HG03064 (cell line): ENCODE results near the gene UBLCP1.
A peak's percentile ranks its signal among the peaks of the same experiment; 100 is the strongest.
"Not testable (repeated sequence)": the region's sequence is repeated elsewhere in the genome, so short reads cannot be mapped to it uniquely, and the experiment has no call there.

Experiments
- ATAC-seq: cut with Tn5 transposase; IDR thresholded peaks from one replicate; pipeline ENCODE4 v1.9.1; 2021; ENCODE audit warnings: low read depth; ENCODE audit not compliant: unreplicated experiment

The UBLCP1 gene

GRCh38 chr5:159262859-159263568, at the start of gene UBLCP1:
UBLCP1 (plus strand) TSS chr5:159263290; CDS start chr5:159268916, 5,626 bp downstream.
- ATAC-seq: peak; percentile 92

DNA sequence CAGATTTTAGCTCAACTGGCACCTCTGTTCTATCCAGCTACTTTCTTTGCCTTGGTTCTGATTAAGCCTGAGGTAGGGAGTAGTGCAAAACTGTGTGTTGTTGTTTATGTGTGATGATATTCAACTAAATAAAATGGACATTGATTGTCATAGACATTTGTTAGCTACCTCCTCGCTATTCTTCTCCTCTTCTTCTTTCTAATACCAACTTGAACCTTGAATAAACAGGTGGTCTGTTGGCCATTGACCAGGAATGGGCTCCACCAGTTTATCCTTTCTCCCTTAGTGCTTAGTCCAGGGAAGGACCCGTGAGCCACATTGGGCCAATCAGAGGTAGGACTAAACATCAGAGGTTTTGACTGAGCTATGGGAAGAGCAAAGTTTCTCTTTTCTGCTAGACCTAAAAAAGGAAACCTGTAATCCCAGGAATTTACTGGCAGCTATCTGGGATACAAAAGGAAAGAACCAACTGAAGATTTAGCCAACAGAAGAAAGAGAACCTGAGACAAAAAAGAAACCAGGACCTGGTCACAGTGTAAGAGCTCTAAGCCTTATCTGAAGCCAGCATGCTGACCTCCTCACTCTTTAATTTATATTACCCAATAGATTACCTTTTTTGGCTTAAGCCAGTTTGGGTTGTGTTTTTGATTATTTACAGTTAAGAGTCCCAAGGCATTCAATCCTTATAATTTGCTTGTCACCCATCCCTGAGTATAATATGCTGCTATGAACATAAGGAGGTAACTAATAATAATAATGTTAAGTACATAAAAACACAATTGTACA, 48.4 kb upstream of the UBLCP1 start:
- no peak for ATAC-seq

GRCh38 chr5:159215886-159216285, 47.2 kb upstream of the UBLCP1 start:
- ATAC-seq: no peak

DNA sequence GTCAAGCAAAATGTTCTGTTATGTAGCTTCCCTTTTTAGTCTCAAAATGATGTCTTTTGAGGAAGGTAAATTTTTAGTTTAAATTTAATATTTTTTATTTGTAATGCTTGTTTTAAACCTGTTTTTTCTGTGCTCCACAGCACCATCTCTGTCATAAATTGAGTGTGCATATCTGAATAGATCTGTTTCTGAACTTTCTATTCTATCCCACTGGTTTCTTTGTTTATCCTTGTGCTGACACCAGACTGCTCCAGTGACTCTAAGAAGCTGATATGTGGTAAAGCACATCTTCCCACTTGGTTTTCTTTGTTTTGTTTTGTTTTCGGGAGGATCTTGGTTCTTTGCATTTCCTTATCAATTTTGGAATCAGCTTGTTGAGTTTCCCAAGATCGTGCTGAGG, 46.6 kb upstream of the UBLCP1 start:
- no peak for ATAC-seq

DNA sequence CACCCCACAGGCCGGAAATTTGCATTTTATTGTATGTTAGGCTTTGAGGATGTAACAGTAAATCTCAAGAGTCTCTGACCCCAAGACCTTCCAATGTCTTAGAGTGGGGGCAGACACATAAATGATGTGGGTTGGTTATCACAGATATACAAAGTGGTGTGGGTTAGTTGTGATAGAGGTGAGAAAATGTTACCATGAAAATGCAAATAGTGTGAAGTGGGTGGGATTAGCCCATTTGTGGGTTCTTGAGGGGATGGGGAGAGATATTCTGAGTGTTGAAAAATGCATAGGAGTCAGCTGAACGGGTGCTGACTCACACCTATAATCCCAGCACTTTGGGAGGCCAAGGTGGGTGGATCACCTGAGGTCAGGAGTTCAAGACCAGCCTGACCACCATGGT, 45.9 kb upstream of the UBLCP1 start:
- no peak for ATAC-seq

GRCh38 chr5:159218595-159219023, 44.5 kb upstream of the UBLCP1 start:
- ATAC-seq: no peak

GRCh38 chr5:159220206-159220605, 42.9 kb upstream of the UBLCP1 start:
- ATAC-seq: no peak

- no peak for ATAC-seq
These were observed 39.6 kb upstream of the UBLCP1 start for GRCh38 chr5:159223469-159223868.

- ATAC-seq: no peak
These were observed 38.6 kb upstream of the UBLCP1 start for GRCh38 chr5:159224471-159224870.

- ATAC-seq: no peak
These were observed 36.6 kb upstream of the UBLCP1 start for GRCh38 chr5:159226451-159226850.

- ATAC-seq: no peak
These were observed 35.6 kb upstream of the UBLCP1 start for GRCh38 chr5:159227452-159227851.

GRCh38 chr5:159228097-159228496, 35.0 kb upstream of the UBLCP1 start:
- ATAC-seq: not testable (repeated sequence)

- no peak for ATAC-seq
These were observed 32.4 kb upstream of the UBLCP1 start for GRCh38 chr5:159230657-159231056.

- ATAC-seq: no peak
These were observed 31.9 kb upstream of the UBLCP1 start for GRCh38 chr5:159231167-159231566.

DNA sequence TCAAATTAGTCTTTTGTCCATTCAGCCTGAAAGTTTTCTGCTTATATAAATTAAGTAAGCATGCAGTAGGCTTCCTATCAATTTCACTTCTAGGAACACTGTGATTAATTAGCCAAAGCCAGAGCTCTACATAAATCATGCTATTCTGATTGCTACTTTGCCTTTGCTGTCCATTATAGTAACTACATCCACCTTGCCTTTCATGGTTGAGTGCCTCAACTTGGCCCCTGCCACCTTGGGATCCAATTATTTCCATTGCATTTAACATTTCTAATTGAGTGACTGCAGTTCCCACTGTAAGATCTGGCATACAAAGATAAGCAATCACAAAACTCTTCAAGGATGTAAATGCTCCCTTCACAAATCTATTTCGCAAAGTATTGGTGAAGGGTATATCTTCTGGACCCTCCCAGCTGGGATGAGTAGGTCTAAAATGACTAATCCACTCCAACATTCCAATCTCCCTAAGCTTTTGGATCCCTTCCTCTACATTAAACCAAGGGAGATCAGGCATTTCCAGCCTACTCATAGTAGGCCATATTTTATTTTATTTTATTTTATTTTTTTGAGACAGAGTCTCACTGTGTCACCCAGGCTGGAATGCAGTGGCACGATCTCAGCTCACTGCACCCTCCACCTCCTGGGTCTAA, 27.1 kb upstream of the UBLCP1 start:
- ATAC-seq: not testable (repeated sequence)

DNA sequence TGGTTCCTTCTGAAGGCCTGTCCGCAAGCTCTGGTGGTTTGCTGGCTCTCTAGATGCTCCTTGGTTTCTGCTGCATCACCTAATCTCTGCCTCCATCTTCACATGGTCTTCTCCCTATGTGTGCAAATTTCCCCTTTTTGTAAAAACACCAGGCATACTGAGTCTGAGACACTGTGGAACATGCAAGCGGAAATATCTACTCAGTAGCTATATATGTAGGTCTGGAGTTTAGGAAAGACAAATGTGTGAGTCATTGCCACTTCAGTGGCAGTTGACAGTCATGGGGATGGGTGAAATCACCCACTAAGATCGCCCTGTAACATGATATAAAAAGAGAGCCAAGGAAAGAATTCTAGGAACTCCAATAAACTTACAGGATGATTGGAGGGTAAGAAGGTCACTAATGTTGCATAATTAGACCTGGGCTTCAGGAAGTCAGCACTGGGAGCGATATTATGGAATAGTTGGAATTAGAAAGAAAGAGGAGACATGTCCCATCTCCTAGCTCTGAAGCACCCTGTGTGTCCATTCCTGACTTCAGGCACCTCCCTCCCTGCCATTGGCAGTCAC, 22.7 kb upstream of the UBLCP1 start:
- ATAC-seq: no peak

DNA sequence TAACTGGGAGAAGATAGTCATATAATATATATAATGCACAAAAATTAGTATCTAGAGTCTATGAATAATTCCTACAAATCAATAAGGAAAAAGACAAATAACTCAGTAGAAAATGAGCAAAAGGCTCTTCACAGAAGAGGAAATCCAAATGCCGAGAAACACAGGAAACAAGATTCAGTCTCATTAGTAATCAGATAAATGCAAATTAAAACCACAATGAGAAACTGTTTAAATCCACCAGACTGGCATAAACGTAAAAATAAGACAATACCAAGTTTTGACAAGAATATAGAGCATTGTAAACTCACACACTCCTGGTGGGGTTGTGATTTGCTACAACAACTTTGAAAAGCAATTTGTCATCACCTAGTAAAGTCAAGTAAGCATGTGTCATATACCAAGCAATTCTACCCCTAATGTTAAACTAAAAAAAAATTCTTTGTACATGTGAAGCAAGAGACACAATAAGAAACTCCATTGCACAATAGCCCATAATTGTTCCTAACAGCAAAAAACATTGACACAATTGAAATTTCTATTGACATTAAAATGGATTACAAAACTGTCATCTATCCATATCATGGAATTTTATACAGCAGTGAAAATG, 21.0 kb upstream of the UBLCP1 start:
- no peak for ATAC-seq

DNA sequence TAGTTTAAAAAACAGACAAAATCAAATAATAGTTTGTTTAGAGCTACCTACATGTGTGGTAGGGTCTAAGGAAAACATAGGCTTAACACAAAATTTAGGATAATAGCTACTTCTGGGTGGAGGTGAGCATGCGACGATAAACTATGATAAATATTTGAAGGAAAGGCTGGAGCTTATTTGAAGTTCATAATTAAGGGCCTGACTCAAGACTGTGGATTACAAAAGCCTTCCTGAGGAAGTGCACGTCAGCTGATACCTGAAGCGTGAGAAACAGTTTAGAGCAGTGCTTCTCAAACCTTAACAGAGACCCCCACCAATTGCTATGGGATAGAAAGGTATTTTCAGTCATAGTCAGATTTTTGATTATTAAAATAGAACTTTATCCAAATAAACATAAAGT, 20.4 kb upstream of the UBLCP1 start:
- no peak for ATAC-seq

GRCh38 chr5:159243385-159243784, 19.7 kb upstream of the UBLCP1 start:
- no peak for ATAC-seq

DNA sequence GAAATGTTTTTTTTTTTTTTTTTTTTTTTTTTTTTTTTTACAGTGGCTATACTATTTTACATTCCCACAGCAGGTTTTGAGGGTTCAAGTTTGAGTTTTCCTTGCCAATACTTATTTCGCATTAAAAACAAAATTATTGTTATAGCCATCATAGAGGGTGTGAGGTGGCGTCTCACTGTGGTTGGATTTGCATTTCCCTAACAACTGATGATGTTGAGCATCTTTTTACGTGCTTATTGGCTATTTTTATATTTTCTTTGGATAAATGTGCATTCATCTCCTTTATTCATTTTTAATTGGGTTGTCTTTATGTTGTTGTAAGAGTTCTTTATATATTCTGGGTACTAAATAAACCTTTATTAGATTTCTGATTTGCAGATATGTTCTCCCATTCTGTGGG, 18.9 kb upstream of the UBLCP1 start:
- ATAC-seq: no peak

- ATAC-seq: no peak
These were observed 18.2 kb upstream of the UBLCP1 start for GRCh38 chr5:159244890-159245289.
